ENCODE data around the gene TEKT1. TPM values are rescaled to one million over a fixed set of nuclear protein-coding genes. Genes with fewer than 3 reads are reported as not detected.

The TEKT1 gene
- total RNA-seq, 3 donors from 2014 or later (not counting 1 experiment from before 2014, with no cell fraction given) = not detected

DNA sequence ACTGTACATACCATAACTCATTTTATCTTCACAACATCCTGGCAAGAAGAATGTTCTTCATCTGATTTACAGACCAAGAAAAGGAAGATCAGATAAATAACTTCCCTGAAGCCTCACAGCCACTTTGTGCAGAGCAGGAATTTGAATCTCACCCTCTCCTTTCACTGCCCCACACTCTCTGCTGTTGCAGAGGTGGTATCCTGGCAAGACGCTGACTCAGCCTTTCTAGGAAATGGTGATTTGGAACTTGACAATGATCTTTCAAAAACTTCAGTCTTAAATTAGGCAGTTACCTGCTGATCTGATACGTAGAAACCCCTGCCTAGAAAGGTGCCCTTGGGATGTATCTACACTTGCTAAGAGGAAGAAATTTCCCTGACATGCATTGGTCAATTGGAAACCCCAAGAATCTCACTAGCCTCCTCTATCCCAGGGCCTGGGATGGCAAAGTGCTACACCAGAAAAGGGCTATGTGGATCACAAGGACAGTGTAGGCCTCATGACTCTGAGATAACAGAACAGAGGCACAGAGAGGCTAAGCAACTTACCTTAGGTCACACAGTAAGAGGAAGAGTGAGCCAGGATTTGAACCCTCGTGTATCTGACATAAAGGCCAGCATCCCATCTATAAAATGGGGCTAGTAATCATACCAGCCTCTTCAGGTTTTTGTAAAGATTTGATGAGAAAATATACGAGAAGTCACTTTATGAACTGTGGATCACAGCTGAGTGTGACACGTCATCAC lies 37.6 kb downstream of the TEKT1 start:
- ATAC-seq (no peak), DNase-seq (no peak)
- H3K36me3 ChIP-seq (ENCODE audit: control insufficient read depth, insufficient read depth, low read length) = no peaks in the 10 kb centered on the region
- no peak for TF ChIP-seq CTCF (IDR thresholded peaks at IDR 0.05)
- no peak overlapping the region for H3K4me3 Mint-ChIP-seq
- no peaks in the 10 kb centered on the region for H3K9me3 Mint-ChIP-seq
- no peaks in the 10 kb centered on the region for H3K4me1 Mint-ChIP-seq
- intact Hi-C loops (cut with micrococcal nuclease) = no loop called here
- no peak overlapping the region for H3K27ac Mint-ChIP-seq
- H3K27me3 ChIP-seq (ENCODE audit: control insufficient read depth, insufficient read depth, low read length) = peaks cover 7% of the 10 kb centered on the region
- 58% methylated on average over 5 of the region's 5 CpGs for WGBS (ENCODE audit: insufficient coverage)
- H3K36me3 Mint-ChIP-seq = no peaks in the 10 kb centered on the region
- H3K27ac ChIP-seq (ENCODE audit: low read length) = no peak overlapping the region
- H3K27me3 Mint-ChIP-seq (ENCODE audit: low read depth in 2 of 2) = peaks cover 25 to 52% of the 10 kb centered on the region in 2 donors
- H3K4me3 ChIP-seq (ENCODE audit: low read length) = no peak overlapping the region
- no peaks in the 10 kb centered on the region for H3K9me3 ChIP-seq (ENCODE audit: control insufficient read depth, insufficient read depth, low read length)
- no peaks in the 10 kb centered on the region for H3K4me1 ChIP-seq (ENCODE audit: control insufficient read depth, insufficient read depth, low read length)

- intact Hi-C loops (cut with micrococcal nuclease) = no loop called here
- Histone ChIP-seq H3K9me3 (ENCODE audit: control insufficient read depth, insufficient read depth, low read length) (no peaks in the 10 kb centered on the region), H3K27me3 (ENCODE audit: control insufficient read depth, insufficient read depth, low read length) (peaks cover 13% of the 10 kb centered on the region), H3K27ac (ENCODE audit: low read length) (no peak overlapping the region), H3K36me3 (ENCODE audit: control insufficient read depth, insufficient read depth, low read length) (no peaks in the 10 kb centered on the region), H3K4me1 (ENCODE audit: control insufficient read depth, insufficient read depth, low read length) (no peaks in the 10 kb centered on the region), H3K4me3 (ENCODE audit: low read length) (no peak overlapping the region)
- Mint-ChIP-seq H3K36me3 (no peaks in the 10 kb centered on the region), H3K27me3 (ENCODE audit: low read depth in 2 of 2) (peaks cover 36 to 72% of the 10 kb centered on the region in 2 donors), H3K27ac (no peak overlapping the region), H3K4me1 (no peaks in the 10 kb centered on the region), H3K9me3 (peaks cover 2 to 4% of the 10 kb centered on the region in 2 donors), H3K4me3 (no peak overlapping the region)
- 64% methylated on average over 2 of the region's 4 CpGs for WGBS (ENCODE audit: insufficient coverage)
- TF ChIP-seq CTCF (IDR thresholded peaks at IDR 0.05) = no peak
- DNase-seq (no peak), ATAC-seq (no peak)
These were observed 42.4 kb downstream of the TEKT1 start for GRCh38 chr17:6789146-6789545.

- no peak for DNase-seq
- Histone ChIP-seq H3K27me3 (ENCODE audit: control insufficient read depth, insufficient read depth, low read length) (peaks cover 19% of the 10 kb centered on the region), H3K27ac (ENCODE audit: low read length) (no peak overlapping the region), H3K4me3 (ENCODE audit: low read length) (no peak overlapping the region), H3K9me3 (ENCODE audit: control insufficient read depth, insufficient read depth, low read length) (no peaks in the 10 kb centered on the region), H3K4me1 (ENCODE audit: control insufficient read depth, insufficient read depth, low read length) (no peaks in the 10 kb centered on the region), H3K36me3 (ENCODE audit: control insufficient read depth, insufficient read depth, low read length) (no peaks in the 10 kb centered on the region)
- peaks cover 4 to 5% of the 10 kb centered on the region in 2 donors for H3K9me3 Mint-ChIP-seq
- WGBS (ENCODE audit: insufficient coverage) = 65% methylated on average over 10 of the region's 10 CpGs
- no peak for ATAC-seq
- TF ChIP-seq CTCF (IDR thresholded peaks at IDR 0.05) = no peak
- no peaks in the 10 kb centered on the region for H3K4me1 Mint-ChIP-seq
- H3K27me3 Mint-ChIP-seq (ENCODE audit: low read depth in 2 of 2) = peaks cover 43 to 82% of the 10 kb centered on the region in 2 donors
- peaks cover 13% of the 10 kb centered on the region for H3K36me3 Mint-ChIP-seq
- no peak overlapping the region for H3K27ac Mint-ChIP-seq
- H3K4me3 Mint-ChIP-seq = no peak overlapping the region
- intact Hi-C loops (cut with micrococcal nuclease) = no loop called here
These were observed 44.3 kb downstream of the TEKT1 start for GRCh38 chr17:6787081-6787693.

Data from natural killer cell (primary cell).